OCI-LY7 (cell line): ENCODE measurements around the gene KRIT1.

Experiments used
- CTCF ChIP-seq: fragments of 200-600 bp; sonication (generic); conservative IDR thresholded peaks from 2 replicates; pipeline ENCODE4 v1.5.1; 2014; ENCODE audit warnings: mild to moderate bottlenecking, antibody characterized with exemption, low read length, moderate library complexity, mixed read lengths
- EZH2phosphoT487 ChIP-seq: fragments of 200-600 bp; sonication (generic); IDR thresholded peaks from 2 replicates; pipeline ENCODE4 v1.6.1; 2018; ENCODE audit warnings: low read depth, borderline replicate concordance, mild to moderate bottlenecking, mixed run types, antibody characterized with exemption, low read length, moderate library complexity, mixed read lengths

- TF ChIP-seq CTCF (no peak), EZH2phosphoT487 (no peak)
Measured at GRCh38 chr7:92251181-92251580, 5.5 kb upstream of the KRIT1 start.
